GM23338 (cell line): Measurements from ENCODE around the gene ATP6V0C. TPM values are rescaled to one million over a fixed set of nuclear protein-coding genes. Genes with fewer than 3 reads are reported as not detected.
A peak's percentile ranks its signal among the peaks of the same experiment; 100 is the strongest.
"Not testable (repeated sequence)": the region's sequence is repeated elsewhere in the genome, so short reads cannot be mapped to it uniquely, and the experiment has no call there.

ENCODE experiments used
- ATAC-seq: fragments of 200-7000 bp; cut with Tn5 transposase; 3 replicates; pipeline ENCODE4 v1.9.1; 2020
- DNase-seq: peaks from one replicate; pipeline ENCODE4 v3.0.0-alpha.2; 2015; ENCODE audit warnings: low spot score
- H2AFZ ChIP-seq: fragments of 200-600 bp; sonication (generic); 2 replicates; pipeline ENCODE4 v1.8.0; 2016; ENCODE audit warnings: antibody characterized with exemption, mild to moderate bottlenecking, moderate library complexity
- H3F3A ChIP-seq: fragments of 200-600 bp; sonication (generic); replicated peaks from 2 replicates; pipeline ENCODE4 v1.8.0; 2017; ENCODE audit warnings: antibody characterized with exemption, mixed run types, low read depth
- H3K27ac ChIP-seq: fragments of 200-600 bp; sonication (generic); 2 replicates; pipeline ENCODE4 v1.6.1; 2016; ENCODE audit warnings: low read depth
- H3K27me3 ChIP-seq: fragments of 200-600 bp; sonication (generic); 2 replicates; pipeline ENCODE4 v1.8.0; 2016; ENCODE audit warnings: mild to moderate bottlenecking, mixed run types, moderate library complexity; ENCODE audit not compliant: insufficient read depth
- H3K36me3 ChIP-seq: fragments of 200-600 bp; sonication (generic); 2 replicates; pipeline ENCODE4 v1.8.0; 2016; ENCODE audit warnings: mild to moderate bottlenecking; ENCODE audit not compliant: insufficient read depth
- H3K4me1 ChIP-seq: fragments of 200-600 bp; sonication (generic); 2 replicates; pipeline ENCODE4 v1.8.0; 2016; ENCODE audit warnings: mild to moderate bottlenecking, moderate library complexity; ENCODE audit not compliant: insufficient read depth
- H3K4me2 ChIP-seq: fragments of 200-600 bp; sonication (generic); 2 replicates; pipeline ENCODE4 v1.7.1; 2017; ENCODE audit warnings: mixed run types
- H3K4me3 ChIP-seq: fragments of 200-600 bp; sonication (generic); 2 replicates; pipeline ENCODE4 v1.6.1; 2016; ENCODE audit warnings: mixed run types
- H3K79me2 ChIP-seq: fragments of 200-600 bp; sonication (generic); replicated peaks from 2 replicates; pipeline ENCODE4 v1.8.0; 2017; ENCODE audit warnings: mild to moderate bottlenecking; ENCODE audit not compliant: insufficient read depth
- H3K9me2 ChIP-seq: fragments of 200-600 bp; sonication (generic); 2 replicates; pipeline ENCODE4 v1.8.0; 2017; ENCODE audit not compliant: insufficient read depth
- H4K20me1 ChIP-seq: fragments of 200-600 bp; sonication (generic); replicated peaks from 2 replicates; pipeline ENCODE4 v1.8.0; 2017; ENCODE audit warnings: mild to moderate bottlenecking; ENCODE audit not compliant: insufficient read depth
- H3K27ac Mint-ChIP-seq: 2 replicates; pipeline ENCODE4 v1.8.0; 2020; ENCODE audit warnings: inconsistent platforms, mild to moderate bottlenecking, moderate library complexity, mixed read lengths
- H3K27me3 Mint-ChIP-seq: 3 replicates; pipeline ENCODE4 v1.8.0; 2022; ENCODE audit warnings: low read depth, mild to moderate bottlenecking, moderate library complexity, mixed read lengths, inconsistent platforms; ENCODE audit not compliant: insufficient read depth, poor library complexity
- H3K36me3 Mint-ChIP-seq: 3 replicates; pipeline ENCODE4 v1.8.0; 2021; ENCODE audit warnings: low read depth, mild to moderate bottlenecking, inconsistent platforms, moderate library complexity, mixed read lengths
- H3K4me1 Mint-ChIP-seq: 3 replicates; pipeline ENCODE4 v1.8.0; 2020; ENCODE audit warnings: mild to moderate bottlenecking, inconsistent platforms, mixed read lengths
- H3K4me3 Mint-ChIP-seq: 3 replicates; pipeline ENCODE4 v1.8.0; 2021; ENCODE audit warnings: moderate library complexity, mild to moderate bottlenecking, inconsistent platforms, mixed read lengths
- H3K9me3 Mint-ChIP-seq: 3 replicates; pipeline ENCODE4 v1.8.0; 2020; ENCODE audit warnings: moderate library complexity, mild to moderate bottlenecking, inconsistent platforms, mixed read lengths
- CTCF ChIP-seq, 2 experiments: fragments of 200-600 bp in 1 of 2; sonication (generic) in 1 of 2; conservative IDR thresholded peaks; 2 replicates each; pipeline versions ENCODE4 v1.5.1 to v1.6.1; 2016 to 2017; ENCODE audit warnings: antibody characterized with exemption in 2 of 2, low read depth in 2 of 2, mild to moderate bottlenecking in 2 of 2, moderate library complexity in 1 of 2
- polyA plus RNA-seq: library from polyadenylated mRNA; unstranded; fragments of >200 nt; fragmentation: Nextera tagmentation; extraction: Ambion mirVana; gene quantifications from 2 replicates; pipeline ENCODE4 v1.2.1, GENCODE V29; 2016
- total RNA-seq: library from RNA; depleted of rRNA; stranded (reverse); fragments of >200 nt; shearing (Covaris generic); gene quantifications from 2 replicates; pipeline ENCODE4 v1.2.3, GENCODE V29; 2014

ATP6V0C gene
- total and polyA plus RNA-seq, 2 experiments from 2014 or later: 98.2 to 162 TPM

GRCh38 chr16:2539845-2540458 is 26.2 kb downstream of the ATP6V0C start:
- not testable (repeated sequence) for H3K4me3 ChIP-seq, H2AFZ ChIP-seq, H4K20me1 ChIP-seq, H3K9me2 ChIP-seq, H3K4me1 ChIP-seq, H3F3A ChIP-seq, H3K27ac ChIP-seq, H3K27me3 ChIP-seq, H3K36me3 Mint-ChIP-seq, H3K9me3 Mint-ChIP-seq, H3K27ac Mint-ChIP-seq, H3K27me3 Mint-ChIP-seq, H3K4me2 ChIP-seq, H3K36me3 ChIP-seq
- Mint-ChIP-seq H3K4me1 (peaks cover 11% of the 10 kb centered on the region), H3K4me3 (peak overlapping the region; percentile 77)
- TF ChIP-seq CTCF (conservative IDR thresholded peaks at IDR 0.05; ENCODE audit: low read depth in 2 of 2): peak; percentile 44 to 65
- ATAC-seq (peak; percentile 52), DNase-seq (peak; percentile 59)
- peaks cover 49% of the 10 kb centered on the region for H3K79me2 ChIP-seq

GRCh38 chr16:2540912-2541311 is 27.2 kb downstream of the ATP6V0C start:
- H3K4me3 ChIP-seq, H3K27me3 Mint-ChIP-seq, H3K9me3 Mint-ChIP-seq, H3K4me1 ChIP-seq, H3K27ac Mint-ChIP-seq, H3K4me3 Mint-ChIP-seq, H3K36me3 ChIP-seq, H3K36me3 Mint-ChIP-seq, H3F3A ChIP-seq, H3K4me2 ChIP-seq, H3K27me3 ChIP-seq, H3K27ac ChIP-seq, DNase-seq, ATAC-seq, H3K9me2 ChIP-seq, H2AFZ ChIP-seq: not testable (repeated sequence)
- peaks cover 19% of the 10 kb centered on the region for H4K20me1 ChIP-seq
- H3K79me2 ChIP-seq: peaks cover 59% of the 10 kb centered on the region
- H3K4me1 Mint-ChIP-seq: peaks cover 11% of the 10 kb centered on the region

GRCh38 chr16:2541409-2541808 is 27.7 kb downstream of the ATP6V0C start:
- Histone ChIP-seq H3K79me2 (peaks cover 64% of the 10 kb centered on the region), H4K20me1 (peaks cover 24% of the 10 kb centered on the region)
- not testable (repeated sequence) for H2AFZ ChIP-seq, H3K36me3 ChIP-seq, H3F3A ChIP-seq, H3K9me3 Mint-ChIP-seq, DNase-seq, H3K27me3 ChIP-seq, H3K27ac Mint-ChIP-seq, H3K4me3 ChIP-seq, H3K4me2 ChIP-seq, H3K27me3 Mint-ChIP-seq, H3K27ac ChIP-seq, H3K4me1 ChIP-seq, H3K4me3 Mint-ChIP-seq, ATAC-seq, H3K9me2 ChIP-seq, H3K36me3 Mint-ChIP-seq
- peaks cover 10% of the 10 kb centered on the region for H3K4me1 Mint-ChIP-seq

- not testable (repeated sequence) for H3K9me2 ChIP-seq, H3K36me3 Mint-ChIP-seq, H3K9me3 Mint-ChIP-seq, H3K27ac ChIP-seq, H3K4me3 Mint-ChIP-seq, H3K27me3 ChIP-seq, H3K36me3 ChIP-seq, H3K4me2 ChIP-seq, H3K4me3 ChIP-seq, H3K27me3 Mint-ChIP-seq, H2AFZ ChIP-seq, ATAC-seq, H3F3A ChIP-seq, DNase-seq, H3K4me1 ChIP-seq, H3K4me1 Mint-ChIP-seq
- Histone ChIP-seq H3K79me2 (peaks cover 62% of the 10 kb centered on the region), H4K20me1 (peaks cover 24% of the 10 kb centered on the region)
- H3K27ac Mint-ChIP-seq: peak overlapping the region; percentile 75
Measured at GRCh38 chr16:2543771-2544170, 30.0 kb downstream of the ATP6V0C start.

GRCh38 chr16:2550283-2550878 is 36.6 kb downstream of the ATP6V0C start:
- H3F3A ChIP-seq: not testable (repeated sequence)

More at GRCh38 chr16:2550283-2550878, 36.6 kb downstream of the ATP6V0C start:
- H4K20me1 ChIP-seq, H3K36me3 Mint-ChIP-seq, H3K4me2 ChIP-seq, H3K27ac Mint-ChIP-seq, H3K27me3 Mint-ChIP-seq, H3K4me3 ChIP-seq, DNase-seq, H3K9me3 Mint-ChIP-seq, H2AFZ ChIP-seq, H3K27me3 ChIP-seq, H3K4me1 ChIP-seq, H3K9me2 ChIP-seq, H3K4me3 Mint-ChIP-seq, H3K27ac ChIP-seq, ATAC-seq, H3K36me3 ChIP-seq, H3K4me1 Mint-ChIP-seq: not testable (repeated sequence)
- H3K79me2 ChIP-seq: peaks cover 16% of the 10 kb centered on the region
